GOT3 (cell line): ENCODE data around the gene ATAD3C.

Source experiments
- DNase-seq: peaks from one replicate; lab custom pipeline; 2025; ENCODE audit warnings: mixed read lengths; lab: John Stamatoyannopoulos, UW

The ATAD3C gene

GRCh38 chr1:1430992-1431844 is 18.3 kb upstream of the ATAD3C start:
- no peak for DNase-seq

GRCh38 chr1:1431845-1432273 is 17.6 kb upstream of the ATAD3C start:
- no peak for DNase-seq

DNA sequence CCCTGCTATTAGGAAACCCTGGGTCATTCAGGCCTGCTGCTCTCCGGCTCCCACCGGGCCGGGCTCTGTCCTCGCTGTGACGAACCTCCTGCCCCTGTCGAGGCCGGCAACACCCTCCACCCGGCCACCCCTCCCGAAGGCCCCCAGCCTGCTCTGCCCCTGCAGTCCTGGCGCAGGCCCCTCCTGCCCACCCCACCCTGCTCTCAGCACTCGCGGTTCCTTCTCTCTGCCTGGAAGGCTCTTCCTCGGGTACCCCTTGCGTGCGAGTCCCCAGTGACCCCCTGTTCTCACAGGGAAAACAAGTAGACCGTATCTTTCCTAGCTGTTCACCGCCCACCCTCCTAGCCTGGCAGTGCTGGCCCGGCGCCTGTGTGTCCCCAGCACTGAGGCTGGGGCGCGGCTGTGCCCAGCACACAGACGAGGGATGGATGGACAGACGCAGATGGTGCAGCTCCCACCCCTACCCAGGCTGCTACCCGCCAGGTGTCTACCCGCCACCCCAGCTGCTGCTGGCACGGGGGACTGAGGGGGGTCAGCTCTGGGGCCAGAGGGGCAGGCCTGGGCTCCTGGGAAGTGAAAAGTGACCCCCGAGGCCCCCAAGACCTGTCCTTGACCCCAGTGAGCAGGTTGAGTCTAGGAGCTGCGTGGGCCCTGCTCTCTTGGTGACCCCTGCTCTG is 17.1 kb upstream of the ATAD3C start:
- no peak for DNase-seq

- no peak for DNase-seq
Observed at GRCh38 chr1:1432951-1433803, 16.3 kb upstream of the ATAD3C start.

GRCh38 chr1:1433804-1434130 is 15.7 kb upstream of the ATAD3C start:
- DNase-seq: no peak

DNA sequence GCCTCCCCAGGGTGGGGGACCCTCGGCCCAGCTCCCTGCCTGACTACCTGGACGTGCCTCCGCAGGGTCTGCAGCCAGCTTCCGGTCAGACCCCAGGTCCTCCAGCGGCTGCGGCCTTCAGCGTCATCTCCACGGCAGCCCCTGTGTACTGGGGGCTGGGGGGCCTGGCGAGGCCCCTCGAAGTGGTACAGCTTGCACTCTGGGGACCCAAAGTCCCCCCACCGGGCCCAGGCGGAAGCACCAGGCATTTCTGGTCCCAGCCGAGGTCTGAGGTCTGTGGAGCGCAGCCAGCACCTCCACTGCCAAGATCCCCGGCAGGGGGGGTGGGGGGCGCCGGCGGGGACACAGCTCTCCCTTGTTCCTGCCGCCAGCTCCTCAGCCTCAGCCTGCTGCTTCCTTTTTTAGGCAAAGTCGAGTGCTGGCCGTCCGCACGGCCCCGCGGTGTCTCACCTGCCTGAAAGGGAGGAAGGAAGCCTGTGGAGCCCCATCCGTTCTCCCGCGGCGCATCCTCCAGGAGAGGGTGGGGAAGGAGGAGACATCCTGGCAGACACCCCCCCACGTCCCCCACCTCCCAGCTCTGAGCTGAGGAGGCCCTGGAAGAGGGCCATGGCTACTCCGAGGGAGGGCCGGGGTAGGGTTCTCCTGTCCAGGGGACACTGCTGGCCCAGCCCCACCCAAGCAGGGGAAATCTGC is 15.2 kb upstream of the ATAD3C start:
- DNase-seq: no peak

DNA sequence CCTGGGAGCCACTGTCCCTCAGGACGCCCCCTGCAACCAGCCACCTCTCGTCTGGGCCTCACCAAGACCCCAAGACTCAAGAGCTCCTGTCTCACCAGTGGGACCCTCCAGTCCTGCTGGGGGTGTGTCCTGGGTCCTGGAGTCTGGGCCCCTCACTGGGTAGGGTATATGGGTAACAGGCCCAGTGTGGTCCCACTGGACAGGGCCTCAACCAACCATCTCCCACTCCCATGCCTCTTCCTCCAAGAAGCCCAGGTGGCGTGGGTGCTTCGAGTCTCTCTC is 14.7 kb upstream of the ATAD3C start:
- no peak for DNase-seq

- DNase-seq: no peak
Observed at GRCh38 chr1:1435106-1435903, 14.2 kb upstream of the ATAD3C start, which contains the start of gene VWA1. Gene VWA1, plus strand, starts transcription at chr1:1435690. Its CDS starts 59 bp downstream, at chr1:1435749.

DNA sequence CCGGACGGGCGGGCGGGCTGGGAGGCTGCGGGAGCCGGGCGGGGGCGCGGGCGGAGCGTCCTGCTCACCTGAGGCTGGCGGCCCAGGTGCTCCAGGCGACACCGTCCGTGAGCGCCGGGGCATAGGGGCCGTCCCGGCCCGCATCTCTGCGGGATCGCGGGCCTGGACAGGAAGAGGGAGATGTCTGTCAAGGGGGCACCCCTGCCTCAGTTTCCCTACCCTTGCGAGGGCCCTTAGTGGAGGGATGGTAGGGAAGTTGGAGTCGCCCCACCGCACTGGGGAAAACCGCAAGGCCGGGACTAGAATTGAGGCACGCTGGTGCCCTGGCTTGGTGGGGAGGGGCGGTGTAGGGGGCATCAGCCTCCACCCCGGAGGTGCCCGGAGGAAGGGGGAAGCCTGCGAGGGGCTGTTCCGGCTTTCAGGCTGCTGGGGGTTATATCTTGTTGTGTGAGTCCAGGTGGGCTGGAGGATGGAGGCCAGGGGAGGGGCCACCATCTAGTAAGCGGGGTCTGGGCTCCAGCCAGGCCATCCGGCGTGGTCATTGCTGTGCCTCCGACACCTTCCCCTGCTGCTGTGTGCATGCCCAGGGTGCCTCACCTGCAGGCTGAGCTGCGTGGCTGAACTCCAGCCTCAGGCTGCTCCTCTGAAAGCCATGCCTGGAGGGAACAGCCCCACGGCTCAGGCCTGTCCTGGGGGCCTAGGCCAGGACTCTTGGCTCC is 13.4 kb upstream of the ATAD3C start:
- DNase-seq: no peak

DNA sequence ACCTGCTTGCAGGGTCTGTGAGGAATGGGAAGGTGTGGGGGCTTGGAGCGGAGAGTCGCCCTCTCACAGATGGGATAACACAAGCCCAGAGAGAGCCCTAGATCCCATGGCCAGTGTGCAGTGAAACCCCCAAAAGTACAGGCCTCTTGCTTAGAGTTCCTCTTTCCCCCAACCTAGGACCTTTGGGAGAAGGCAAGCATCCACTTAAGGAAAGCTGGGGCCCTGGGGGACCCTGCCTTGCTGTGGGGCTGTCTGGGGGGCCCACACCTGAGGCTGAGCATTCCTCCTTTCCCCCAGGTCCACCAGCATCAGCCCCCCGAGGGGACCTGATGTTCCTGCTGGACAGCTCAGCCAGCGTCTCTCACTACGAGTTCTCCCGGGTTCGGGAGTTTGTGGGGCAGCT is 12.9 kb upstream of the ATAD3C start:
- no peak for DNase-seq

GRCh38 chr1:1437033-1437903 is 12.2 kb upstream of the ATAD3C start:
- no peak for DNase-seq

DNA sequence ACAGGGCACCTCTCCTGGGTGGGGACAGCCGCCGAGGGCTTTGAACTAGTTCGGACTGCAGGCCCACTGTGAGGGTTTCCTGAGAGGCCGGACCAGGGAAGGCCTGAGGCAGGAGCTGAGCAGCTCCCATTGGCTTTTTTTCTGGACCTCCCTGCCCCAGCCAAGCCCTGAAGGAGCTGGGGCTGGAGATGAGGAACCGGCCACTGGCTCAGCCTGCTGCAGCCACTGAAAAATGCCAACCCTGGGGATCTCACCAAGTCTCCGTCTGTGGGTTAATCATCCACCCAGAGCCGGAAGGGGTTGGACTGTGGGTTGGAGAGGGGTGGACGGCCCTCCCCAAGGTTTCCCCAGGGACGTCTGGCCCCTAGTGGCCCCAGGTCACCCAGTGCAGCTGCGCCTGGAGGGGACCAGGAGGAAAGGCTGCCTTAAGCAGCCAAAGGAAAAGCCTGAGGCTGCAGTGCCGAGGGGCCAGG is 11.5 kb upstream of the ATAD3C start:
- no peak for DNase-seq

DNA sequence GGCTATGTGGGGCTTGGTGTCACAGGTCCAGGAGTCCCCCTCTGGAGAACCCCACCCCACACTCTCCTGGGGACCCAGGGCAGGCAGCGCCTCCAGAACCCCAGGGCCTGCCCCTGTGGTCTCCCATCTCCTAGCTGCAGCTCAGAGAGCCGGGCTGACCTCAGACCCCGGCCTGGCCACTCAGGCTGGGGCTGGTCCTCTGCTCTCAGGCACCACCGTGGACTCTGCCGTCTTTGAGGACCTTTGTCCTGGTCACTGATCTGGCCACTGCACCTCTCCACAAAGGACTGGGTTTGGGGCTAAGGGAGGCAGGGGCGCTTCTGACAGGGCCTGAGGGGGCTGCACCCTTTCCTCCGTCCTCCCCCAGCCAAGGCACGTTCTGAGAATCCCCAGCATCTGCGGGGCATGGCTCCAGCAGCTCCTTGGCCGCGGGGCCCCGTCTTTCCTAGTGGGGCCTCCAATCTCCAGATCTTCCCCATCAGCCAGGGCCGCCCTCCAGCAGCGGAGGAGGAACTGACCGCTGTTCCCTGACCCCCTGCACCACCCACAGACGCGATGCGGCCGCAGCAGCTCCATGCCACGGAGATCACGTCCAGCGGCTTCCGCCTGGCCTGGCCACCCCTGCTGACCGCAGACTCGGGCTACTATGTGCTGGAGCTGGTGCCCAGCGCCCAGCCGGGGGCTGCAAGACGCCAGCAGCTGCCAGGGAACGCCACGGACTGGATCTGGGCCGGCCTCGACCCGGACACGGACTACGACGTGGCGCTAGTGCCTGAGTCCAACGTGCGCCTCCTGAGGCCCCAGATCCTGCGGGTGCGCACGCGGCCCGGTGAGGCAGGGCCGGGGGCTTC is 10.7 kb upstream of the ATAD3C start:
- no peak for DNase-seq

DNA sequence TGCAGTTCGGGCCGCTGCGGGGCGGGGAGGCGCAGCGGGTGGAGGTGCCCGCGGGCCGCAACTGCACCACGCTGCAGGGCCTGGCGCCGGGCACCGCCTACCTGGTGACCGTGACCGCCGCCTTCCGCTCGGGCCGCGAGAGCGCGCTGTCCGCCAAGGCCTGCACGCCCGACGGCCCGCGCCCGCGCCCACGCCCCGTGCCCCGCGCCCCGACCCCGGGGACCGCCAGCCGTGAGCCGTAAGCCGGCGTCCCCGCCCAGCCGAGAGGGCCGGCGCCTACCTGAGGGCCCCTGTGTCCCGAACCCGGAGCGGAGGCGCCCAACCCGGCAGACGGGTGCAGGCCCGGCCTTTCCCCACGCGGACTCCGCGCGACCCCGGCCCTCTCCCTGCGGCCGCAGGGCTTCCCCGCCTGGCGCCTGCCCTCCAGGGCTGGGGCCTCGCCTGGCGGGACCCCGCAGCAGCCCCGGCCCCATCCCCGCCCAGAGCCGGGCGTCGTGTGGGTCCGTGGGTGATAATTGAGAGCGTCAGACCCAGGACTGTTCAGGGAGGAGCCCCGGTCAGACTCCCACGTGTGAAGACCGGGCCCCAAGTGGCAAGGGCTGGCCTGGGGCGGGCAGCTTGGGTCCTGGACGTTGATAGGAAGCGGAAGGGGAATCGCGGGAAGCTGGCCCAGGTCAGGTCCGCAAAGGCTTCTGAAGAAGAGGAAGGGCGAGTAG is 9.8 kb upstream of the ATAD3C start:
- DNase-seq: no peak

DNA sequence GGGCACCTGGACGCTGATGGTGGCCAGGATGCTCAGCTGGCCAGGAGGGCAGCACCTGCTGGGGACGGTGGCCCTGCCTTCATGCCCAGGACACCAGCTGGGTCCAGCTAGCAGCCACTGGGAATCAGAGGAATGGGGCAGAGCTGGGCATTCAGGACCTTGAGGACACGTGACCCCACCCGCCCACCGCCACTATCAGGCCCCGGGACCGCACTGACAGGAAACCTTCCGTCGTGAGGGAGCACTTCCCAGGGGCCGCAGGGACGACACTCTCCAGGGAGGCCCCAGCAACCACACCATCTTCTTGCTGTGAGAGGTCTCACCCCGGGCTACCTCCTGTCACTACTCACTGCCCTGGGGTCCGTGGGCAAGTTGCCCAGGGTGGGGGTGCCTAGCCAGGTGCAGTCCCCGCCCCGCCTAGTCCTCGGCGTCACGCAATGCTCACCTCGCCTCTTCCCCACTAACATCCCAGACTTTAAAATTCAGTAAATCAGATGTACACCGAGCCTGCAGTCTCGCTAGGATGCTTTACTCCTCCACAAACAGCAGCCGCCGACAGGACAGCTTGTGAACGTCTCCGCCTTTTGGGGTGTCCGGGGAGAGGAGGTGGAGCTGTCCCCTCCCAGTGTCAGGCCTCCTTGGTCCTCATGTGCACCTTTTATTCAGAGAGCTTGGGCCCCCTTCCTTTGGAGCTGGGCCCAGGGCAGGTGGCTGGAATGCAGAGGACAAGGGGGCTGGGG is 9.1 kb upstream of the ATAD3C start:
- no peak for DNase-seq

GRCh38 chr1:1441002-1441888 is 8.2 kb upstream of the ATAD3C start:
- peak; percentile 20 for DNase-seq
